ENCODE results near the gene C18orf63.
"Not testable (repeated sequence)": the region's sequence is repeated elsewhere in the genome, so short reads cannot be mapped to it uniquely, and the experiment has no call there.

Gene C18orf63

DNA sequence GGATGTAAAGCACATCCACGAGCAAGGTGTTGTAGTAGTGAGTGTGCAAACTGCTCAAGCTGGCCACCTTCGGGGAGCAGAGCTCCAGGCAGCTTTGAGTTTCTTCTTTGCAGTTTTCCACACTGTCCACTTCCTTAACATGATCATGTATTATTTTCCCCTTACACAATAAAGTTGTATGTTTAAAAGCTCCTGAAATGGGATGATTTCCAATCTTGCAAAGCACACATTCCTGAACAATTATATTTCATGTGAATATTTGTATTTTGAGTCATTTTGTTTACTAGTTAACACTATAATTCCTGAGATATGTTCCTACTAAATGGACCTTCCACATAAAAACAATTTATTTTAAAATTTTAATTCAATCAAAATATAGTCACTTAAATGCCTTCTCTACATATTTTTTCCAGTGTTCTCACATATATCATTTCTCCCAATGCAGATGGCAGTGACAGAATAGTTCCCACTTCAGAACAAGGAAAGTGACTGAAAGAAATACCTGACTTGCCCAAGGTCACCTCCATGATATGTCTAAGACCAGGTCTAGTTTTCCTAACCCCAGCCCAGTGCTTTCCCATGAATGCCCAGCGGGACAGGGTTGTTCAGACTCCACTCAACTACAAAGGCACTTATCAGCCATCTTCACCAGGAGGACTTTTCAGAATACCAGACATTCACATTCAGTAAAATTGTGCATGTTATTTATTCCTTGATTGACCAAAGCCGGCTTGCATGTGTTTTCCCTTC is 29.4 kb upstream of the C18orf63 start:
- no peak for DNase-seq (ENCODE audit: low read depth in 2 of 2)

DNA sequence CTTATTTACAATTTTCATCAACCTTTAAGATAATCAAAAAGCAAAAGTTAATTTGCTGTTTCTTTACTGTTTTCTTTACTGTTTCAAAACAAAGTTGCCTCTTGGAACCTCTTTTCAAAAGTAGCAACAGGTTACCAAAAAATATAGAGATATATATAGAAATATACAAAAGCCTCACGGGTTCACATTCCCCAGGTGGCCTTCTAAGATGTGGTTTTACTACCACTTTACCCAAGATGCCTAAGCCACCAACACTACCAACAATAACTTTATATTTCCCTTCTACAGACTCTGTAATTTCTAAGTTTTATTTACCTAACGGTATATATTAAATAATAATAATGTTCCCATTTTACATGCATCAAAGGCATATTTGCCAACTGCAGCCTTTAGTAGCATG is 28.8 kb upstream of the C18orf63 start:
- DNase-seq (ENCODE audit: low read depth in 2 of 2) = no peak

DNA sequence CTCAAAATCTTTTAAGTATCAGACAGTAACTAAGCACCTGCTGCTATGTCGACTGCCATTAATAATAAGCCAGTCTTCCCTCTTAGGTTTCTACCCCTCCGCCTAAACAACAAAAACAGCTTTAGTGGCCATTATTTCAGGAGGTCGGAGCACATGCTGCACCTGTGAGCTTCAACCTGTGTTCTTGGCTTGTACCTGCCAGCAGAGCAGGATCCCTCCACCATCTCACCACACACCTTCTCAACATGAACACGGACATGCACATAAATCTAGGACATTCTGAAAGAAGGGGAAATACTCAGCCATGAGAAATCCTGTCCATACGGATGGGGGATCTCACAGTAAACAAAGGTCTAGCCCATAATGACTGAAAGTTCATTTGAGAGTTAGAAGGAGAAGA is 27.6 kb upstream of the C18orf63 start:
- no peak for DNase-seq (ENCODE audit: low read depth in 2 of 2)

DNA sequence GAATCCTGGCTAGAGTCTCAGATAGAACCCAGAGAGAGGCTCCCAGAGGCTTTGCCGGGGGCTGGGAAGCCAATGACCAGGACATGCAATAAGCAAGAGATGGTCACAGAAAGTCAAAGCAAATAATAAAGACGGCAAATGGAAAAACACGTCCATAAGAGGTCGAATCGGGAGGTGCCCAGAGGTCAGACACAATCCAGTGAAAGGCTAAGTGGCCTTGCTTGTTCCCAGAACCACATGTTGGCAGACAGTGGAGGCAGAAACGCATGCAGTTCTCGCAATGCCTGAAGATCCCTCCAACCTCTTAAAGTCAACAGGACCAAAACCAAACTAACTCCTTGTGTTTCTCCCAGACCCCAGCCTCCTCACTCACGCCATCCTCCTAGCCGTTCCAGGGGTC is 26.9 kb upstream of the C18orf63 start:
- DNase-seq (ENCODE audit: low read depth in 2 of 2) = no peak

DNA sequence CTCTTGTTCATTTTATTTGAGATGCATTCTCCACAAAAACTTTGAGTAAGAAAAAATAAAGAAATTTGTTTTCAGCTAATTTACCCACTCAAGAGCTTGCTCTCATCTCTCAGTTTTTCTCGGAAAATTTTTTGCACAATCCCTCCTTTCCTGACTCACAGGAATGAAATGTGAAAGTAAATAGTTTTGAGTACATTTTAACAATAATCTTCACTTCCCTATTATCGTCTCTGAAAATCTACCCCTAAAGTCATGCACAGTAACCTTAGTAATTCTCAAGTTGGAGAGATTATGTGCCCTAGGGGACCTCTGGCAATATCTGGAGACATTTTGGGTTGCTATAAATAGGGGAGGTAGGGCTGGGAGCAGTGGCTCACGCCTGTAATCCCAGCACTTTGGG is 26.5 kb upstream of the C18orf63 start:
- DNase-seq (ENCODE audit: low read depth in 2 of 2) = no peak

DNA sequence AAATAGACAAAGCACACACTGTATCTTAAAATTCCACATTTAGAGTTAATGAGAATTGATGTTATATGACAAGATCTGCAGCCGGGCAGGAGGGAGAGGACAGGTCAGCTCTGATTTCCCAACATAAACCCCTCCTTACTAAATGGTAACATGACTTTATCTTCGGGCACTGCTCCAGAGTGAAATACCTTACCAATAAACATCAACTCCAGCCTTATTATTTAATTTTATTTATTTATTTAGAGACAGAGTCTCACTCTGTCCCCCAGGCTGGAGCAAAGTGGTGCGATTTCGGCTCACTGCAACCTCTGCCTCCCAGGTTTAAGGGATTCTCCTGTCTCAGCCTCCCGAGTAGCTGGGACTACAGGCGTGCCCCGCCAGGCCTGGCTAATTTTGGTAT is 25.6 kb upstream of the C18orf63 start:
- no peak for DNase-seq (ENCODE audit: low read depth in 2 of 2)

DNA sequence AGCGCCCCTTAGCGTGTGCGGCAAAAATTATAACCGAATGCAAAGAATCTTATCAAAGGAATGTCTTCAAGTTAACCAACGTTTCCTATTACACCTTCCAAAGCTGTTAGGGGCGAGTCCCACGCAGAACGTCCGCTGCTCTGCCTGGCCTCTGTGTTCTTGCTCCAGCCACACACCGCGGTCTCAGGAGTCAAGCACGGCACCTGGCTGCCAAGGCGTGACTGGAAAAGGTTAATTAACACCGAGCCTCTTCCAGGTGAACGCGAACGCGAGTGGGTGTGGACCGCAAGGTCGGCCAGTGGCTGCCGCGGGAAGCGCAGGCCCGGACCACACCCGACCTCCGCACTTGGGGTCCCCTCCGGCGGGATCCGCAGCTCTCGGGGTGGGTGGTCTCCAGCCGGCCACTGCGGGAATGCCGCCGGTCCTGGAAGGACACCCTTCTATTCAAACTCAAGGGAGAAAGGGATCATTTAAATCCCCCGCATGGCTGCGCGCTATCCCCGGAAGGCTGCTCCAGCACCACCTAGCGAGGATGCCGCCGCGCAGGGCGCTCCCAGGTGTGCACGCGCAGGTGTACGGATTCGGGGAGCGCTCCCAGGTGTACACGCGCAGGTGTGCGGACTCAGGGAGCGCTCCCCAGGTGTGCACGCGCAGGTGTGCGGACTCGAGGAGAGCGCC is 24.7 kb upstream of the C18orf63 start:
- no peak for DNase-seq (ENCODE audit: low read depth in 2 of 2)

DNA sequence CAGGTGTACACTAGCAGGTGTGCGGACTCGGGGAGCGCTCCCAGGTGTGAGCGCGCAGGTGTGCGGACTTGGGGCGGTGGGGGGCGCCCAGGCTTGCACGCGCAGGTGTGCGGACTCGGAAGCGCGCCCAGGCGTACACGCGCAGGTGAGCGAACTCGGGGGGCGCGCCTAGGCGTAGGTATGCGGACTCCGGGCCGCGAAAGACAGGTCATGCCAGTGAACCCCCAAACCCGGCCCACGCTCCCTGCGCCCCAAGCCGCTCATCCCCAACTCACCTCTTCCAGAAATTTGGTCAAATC is 24.2 kb upstream of the C18orf63 start:
- DNase-seq (ENCODE audit: low read depth in 2 of 2) = no peak

DNA sequence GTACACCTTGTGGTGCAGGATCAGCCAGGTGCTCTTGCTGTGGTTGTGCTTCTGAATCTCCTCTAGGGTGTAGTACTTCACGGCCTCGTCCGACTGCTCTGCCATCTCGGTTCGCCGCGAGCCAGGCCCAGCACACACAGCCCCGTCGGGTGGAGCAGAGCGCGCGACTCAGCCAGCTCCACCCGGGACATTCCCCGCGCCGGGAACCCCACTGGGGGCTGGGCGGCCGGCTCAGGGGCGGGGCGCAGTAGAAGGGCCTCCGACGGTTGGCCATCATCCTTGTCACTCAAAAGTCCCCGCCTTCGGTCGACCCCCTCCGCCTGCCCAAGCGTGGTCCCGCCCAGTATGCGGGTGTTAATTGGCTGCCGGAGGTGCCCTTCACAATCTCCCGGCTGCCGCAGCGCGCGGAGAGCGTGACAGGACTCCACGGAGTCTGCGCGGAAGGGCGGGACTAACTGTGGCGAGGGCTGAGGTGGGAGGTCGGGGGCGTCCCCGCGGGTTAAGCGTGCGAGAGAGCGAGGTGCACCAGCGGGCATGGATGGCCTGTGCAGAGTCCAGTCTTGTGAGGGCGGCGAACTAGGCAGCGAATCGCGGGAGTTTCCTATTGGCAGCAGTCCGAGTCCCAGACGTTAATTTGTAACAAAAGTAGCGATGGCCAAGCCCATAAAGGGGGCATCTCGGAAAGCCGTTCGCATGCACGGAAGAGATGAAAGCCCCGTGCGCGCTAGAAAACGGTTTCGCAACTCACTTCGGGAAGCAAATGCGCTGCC is 23.7 kb upstream of the C18orf63 start, which contains the start of gene CYB5A:
TSS of gene CYB5A (minus strand) at position 193 of the 770 bp plus-strand sequence. CDS start at position 105, 88 bp downstream.
- peak; percentile 93 to 96 for DNase-seq (ENCODE audit: low read depth in 2 of 2)

DNA sequence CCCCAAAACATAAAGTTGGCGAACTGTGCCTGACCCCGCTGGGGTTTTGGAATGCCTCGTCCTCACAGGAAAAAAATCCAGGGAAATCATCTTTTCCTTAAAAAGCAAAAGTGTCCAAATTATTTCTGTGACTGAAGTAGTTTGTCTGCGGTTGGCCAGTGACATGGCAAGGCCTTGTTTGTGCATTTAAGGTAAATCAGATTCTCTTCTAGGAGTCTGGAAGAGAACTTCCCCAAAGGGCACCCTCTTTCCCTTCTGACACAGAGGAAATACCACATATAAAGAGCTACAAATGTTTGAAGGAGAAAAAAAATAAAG is 23.1 kb upstream of the C18orf63 start:
- no peak for DNase-seq (ENCODE audit: low read depth in 2 of 2)

DNA sequence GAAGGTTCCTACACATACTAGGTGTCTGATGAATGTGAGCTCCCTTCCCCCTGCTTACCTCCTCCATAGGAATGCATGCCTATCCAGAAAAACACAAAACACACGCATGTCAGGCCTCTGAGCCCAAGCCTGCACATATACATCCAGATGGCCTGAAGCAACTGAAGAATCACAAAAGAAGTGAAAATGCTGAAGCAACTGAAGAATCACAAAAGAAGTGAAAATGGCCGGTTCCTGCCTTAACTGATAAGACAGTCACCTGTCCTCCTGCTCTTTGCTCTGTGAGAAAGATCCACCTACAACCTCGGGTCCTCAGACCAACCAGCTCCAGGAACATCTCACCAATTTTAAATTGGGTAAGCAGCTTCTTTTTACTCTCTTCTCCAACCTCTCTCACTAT is 22.7 kb upstream of the C18orf63 start:
- DNase-seq (ENCODE audit: low read depth in 2 of 2) = not testable (repeated sequence)

DNA sequence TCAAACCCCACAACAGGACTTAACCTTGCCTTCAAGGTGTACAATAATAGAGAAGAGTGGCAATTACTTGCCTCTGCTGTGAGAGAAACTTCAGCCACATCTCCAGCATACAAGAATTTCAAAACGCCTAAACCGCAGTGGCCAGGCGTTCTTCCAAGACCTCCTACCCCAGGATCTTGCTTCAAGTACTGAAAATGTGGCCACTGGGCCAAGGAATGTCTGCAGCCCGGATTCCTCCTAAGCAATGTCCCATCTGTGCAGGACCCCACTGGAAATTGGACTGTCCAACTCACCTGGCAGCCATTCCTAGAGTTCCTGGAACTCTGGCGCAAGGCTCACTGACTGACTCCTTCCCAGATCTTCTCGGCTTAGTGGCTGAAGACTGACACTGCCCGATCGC is 21.1 kb upstream of the C18orf63 start:
- no peak for DNase-seq (ENCODE audit: low read depth in 2 of 2)

DNA sequence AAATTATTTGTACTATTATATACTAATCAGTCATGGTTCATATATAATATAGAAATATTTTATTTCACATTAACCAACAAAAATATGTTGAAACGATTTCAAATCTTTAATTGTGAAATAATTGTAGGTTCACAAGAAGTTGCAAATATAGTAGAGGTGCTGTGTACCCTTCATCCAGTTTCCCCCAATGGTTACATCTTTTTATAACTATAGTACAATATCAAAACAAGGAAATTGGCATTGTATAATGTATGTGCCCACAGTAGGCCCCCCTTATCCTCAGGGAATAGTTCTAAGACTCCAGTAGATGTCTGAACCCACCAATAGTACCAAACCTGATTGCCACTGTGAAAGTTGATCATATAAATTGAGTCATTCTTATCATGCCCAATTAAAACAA is 16.5 kb upstream of the C18orf63 start:
- DNase-seq (ENCODE audit: low read depth in 2 of 2) = no peak

DNA sequence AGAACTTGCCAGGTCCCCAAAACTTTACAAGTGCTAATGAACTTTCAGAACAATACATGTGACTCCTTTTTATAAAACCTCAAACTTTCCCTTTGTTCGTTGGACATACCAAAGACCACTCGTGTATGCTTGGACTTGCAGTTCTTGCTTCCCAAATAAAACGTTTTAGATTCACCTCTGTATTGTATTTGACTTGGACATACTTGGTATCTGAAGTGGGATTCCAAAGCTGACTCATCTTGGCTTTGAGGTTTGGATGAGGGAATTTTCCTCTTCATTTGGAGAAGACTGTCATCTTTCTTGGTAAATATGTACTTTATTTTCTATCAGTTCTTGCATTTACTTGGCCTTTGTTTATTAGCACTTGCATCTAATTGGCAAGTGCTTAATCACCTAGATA is 15.9 kb upstream of the C18orf63 start:
- DNase-seq (ENCODE audit: low read depth in 2 of 2) = no peak

DNA sequence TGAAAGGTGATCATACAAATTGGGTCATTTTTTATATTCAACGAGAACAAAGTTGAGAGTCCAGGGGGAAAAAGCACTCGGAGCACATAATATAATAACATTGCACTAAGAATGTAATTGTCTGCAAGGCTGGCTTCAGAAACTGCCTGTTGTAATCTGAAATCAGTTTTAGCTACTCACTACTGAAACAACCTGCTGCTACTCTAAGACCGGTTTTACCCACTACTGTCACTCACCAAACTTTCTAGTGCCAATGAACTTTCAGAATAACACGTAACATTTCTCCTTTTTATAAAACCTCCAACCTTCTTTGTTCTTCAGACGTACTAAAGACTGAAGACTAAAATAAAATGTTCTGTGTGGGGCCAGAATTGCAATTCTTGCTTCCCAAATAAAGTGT is 12.3 kb upstream of the C18orf63 start:
- no peak for DNase-seq (ENCODE audit: low read depth in 2 of 2)

DNA sequence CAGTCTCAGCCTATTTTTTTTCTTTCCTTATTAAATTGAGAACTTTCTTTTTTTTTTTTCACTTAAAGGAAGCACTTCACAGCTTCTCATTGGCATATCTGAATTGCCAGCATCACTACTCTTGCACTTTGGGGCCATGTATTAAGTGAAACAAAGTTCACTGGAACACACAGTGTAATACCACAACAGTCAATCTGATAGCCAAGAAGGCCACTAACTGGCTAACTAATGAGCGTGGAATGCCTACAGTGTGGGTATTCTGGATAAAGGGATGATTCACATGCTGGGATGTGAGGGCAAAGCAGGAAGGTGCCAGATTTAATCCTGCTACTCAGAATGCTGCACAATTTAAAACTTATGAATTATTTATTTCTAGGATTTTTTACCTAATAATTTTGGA is 11.7 kb upstream of the C18orf63 start:
- DNase-seq (ENCODE audit: low read depth in 2 of 2) = no peak

DNA sequence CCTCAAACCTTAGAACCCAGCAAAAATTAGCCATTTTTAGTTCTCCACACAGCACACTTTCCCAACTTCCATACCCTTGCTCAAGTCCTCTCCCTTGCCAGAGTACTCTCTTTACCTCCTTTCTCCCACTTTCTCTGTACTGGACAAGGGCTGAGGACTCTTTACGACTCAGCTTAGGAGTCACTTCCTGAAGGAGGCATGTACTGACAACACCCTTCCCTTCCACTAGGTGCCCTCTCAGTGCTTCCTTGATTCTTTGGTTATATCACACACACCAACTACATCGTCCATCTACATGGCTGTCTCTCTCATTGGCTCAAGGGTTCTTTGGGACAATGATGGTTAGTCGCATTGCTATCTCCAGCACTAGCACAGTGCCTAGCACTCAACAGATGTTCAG is 5.2 kb upstream of the C18orf63 start:
- no peak for DNase-seq (ENCODE audit: low read depth in 2 of 2)

DNA sequence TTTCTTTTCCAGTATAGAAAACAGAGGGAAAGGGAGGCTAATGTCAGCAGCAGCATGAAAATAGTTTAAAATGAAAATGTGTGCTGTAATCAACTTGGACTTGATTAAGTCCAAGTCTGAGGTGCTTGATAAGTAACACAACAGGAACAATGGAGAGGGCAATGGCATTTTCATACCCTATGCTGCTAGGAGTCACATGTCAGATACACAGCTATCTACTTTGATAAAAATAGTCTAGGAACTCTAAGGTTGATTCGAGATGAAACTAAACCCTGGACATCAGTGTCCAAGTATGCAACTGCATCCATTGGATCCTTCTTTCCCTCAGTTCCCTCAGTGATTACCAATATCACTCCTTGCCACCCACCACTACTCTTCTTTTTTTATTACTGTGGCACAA is 4.6 kb upstream of the C18orf63 start:
- no peak for DNase-seq (ENCODE audit: low read depth in 2 of 2)

DNA sequence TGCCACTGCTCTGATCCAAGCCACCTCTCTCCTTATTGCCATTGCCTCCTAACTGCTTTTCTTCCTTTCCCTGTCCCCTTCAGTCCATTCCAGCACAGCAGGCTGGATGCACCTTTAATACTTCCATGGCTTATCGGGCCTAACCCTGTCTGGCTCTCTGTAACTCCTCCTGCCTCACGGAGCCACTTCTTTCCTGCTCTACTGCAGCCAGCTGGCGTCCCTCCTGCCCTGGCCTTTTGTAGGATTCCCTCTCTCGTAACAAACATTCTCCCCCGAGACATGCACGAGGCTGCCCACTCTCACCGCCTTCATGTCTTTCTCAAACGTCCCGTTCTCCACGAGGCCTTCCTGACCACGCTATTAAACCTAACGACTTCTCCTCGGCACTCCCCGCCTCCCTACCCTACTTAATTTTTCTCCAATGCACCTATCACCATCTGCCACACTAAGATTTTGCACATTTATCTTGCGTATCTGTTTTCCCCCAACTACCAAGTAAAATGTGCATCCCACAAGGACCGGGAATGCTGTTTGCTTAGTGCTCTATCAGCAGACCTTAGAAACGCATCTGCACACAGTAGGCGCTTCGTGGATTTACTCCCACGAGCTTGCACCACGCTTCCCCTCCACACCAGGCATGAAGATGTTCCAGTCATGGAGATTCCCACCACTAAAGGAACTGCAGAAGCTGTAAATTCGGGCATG is 728 bp upstream of the C18orf63 start:
- no peak for DNase-seq (ENCODE audit: low read depth in 2 of 2)

DNA sequence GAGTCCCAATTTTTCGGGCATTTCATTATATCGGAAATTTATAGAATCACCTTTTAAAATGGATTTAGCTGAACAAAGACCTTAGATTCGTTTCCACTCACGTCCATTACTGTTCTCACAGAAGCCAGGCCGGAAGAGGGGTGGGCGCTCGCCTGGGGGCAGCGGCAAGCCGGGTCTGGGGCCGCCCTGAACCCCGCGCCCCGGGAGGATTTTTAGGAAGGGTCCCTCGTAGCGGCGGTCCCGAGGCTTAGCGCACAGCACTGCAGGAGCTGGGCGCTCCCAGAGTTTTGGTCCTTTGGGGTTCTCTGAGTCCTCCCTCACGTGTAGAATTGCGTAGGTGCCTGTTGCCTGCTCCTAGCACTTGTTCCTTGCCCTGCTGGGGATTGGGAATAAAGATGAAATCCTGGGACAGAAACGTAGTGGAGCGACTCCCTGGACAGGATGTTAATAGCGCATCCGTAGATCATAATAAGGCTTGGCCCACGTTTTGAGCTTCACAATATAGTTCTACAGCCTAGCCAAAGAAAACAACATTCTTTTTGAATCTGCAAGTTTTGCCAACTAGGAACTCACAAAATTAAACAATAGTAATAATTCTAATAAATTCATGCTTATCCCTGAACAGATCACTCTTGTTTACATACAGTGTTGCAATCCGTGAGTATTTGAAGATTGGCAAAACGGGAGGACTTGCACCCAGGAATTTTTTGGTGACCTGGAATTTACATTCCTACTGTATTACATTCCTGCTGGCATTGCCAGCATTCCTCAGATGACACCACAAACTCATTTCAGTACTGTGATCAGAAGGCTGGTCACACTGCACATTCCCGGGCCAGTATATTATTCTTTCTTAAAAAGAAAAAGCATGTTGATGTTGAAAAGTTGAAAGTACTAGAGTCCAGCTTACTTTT is 875 bp downstream of the C18orf63 start:
- DNase-seq (ENCODE audit: low read depth in 2 of 2) = no peak

DNA sequence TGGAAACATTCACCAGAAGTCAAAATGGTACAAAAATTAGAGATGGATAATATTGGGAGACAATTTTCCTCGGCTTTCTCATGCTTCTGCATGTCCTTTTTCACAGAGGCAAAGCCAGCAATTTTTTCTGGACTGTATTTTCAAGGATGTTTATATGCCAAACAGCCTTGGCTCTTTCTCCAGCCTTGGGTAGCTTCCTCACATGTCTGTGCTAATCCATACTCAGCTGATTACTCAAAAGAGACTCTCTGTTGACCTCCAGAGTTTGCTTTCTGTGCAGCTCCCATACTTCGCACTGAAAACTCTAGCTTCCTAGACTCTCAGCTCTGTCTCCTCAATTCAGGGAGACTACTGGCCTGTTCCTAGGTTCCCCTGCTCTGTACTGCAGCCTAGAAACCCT is 10.6 kb downstream of the C18orf63 start:
- no peak for DNase-seq (ENCODE audit: low read depth in 2 of 2)

Data from stimulated activated CD8-positive, alpha-beta memory T cell treated with anti-CD3 and anti-CD28 coated beads, Interleukin-2, amount 100 ng/mL, for 48 hours (primary cell).